DOHH2 (cell line): ENCODE data around the gene ABHD12.

ENCODE experiments used
- H3F3A ChIP-seq: fragments of 200-600 bp; sonication (generic), shearing (Covaris generic); 2 replicates; pipeline ENCODE4 v1.6.0; 2016; ENCODE audit warnings: antibody characterized with exemption, mild to moderate bottlenecking; ENCODE audit not compliant: control insufficient read depth, insufficient read depth
- H3K27ac ChIP-seq: fragments of 200-600 bp; sonication (generic); 2 replicates; pipeline ENCODE4 v1.5.1; 2014; ENCODE audit warnings: low read depth, mild to moderate bottlenecking, low read length, moderate library complexity
- H3K27me3 ChIP-seq: fragments of 200-600 bp; sonication (generic); 2 replicates; pipeline ENCODE4 v1.6.1; 2014; ENCODE audit warnings: mild to moderate bottlenecking, low read length, mixed read lengths; ENCODE audit not compliant: control insufficient read depth
- H3K36me3 ChIP-seq: fragments of 200-600 bp; sonication (generic); 2 replicates; pipeline ENCODE4 v1.6.1; 2014; ENCODE audit warnings: mild to moderate bottlenecking, low read length, moderate library complexity, mixed read lengths; ENCODE audit not compliant: control insufficient read depth
- H3K4me1 ChIP-seq: fragments of 200-600 bp; sonication (generic); 2 replicates; pipeline ENCODE4 v1.6.1; 2014; ENCODE audit warnings: mild to moderate bottlenecking, low read length, mixed read lengths; ENCODE audit not compliant: control insufficient read depth
- H3K4me2 ChIP-seq: fragments of 200-600 bp; sonication (generic); 2 replicates; pipeline ENCODE4 v1.6.0; 2014; ENCODE audit warnings: mild to moderate bottlenecking, low read length, moderate library complexity
- H3K4me3 ChIP-seq: fragments of 200-600 bp; sonication (generic); 2 replicates; pipeline ENCODE4 v1.5.1; 2014; ENCODE audit warnings: mild to moderate bottlenecking, low read length, mixed read lengths
- H3K79me2 ChIP-seq: fragments of 200-600 bp; sonication (generic); 2 replicates; pipeline ENCODE4 v1.6.1; 2014; ENCODE audit warnings: mild to moderate bottlenecking, low read length, mixed read lengths; ENCODE audit not compliant: control insufficient read depth
- H3K9me2 ChIP-seq: fragments of 200-600 bp; sonication (generic); replicated peaks from 2 replicates; pipeline ENCODE4 v1.6.1; 2014; ENCODE audit warnings: mild to moderate bottlenecking, low read length, mixed read lengths; ENCODE audit not compliant: control insufficient read depth
- H3K9me3 ChIP-seq: fragments of 200-600 bp; sonication (generic); 2 replicates; pipeline ENCODE4 v1.6.1; 2014; ENCODE audit warnings: antibody characterized with exemption, low read length, mixed read lengths; ENCODE audit not compliant: control insufficient read depth, insufficient read depth
- H4K20me1 ChIP-seq: fragments of 200-600 bp; sonication (generic); 2 replicates; pipeline ENCODE4 v1.6.0; 2014; ENCODE audit warnings: low read depth, mild to moderate bottlenecking, antibody characterized with exemption, low read length, moderate library complexity; ENCODE audit not compliant: control insufficient read depth, insufficient read depth
- EZH2phosphoT487 ChIP-seq: fragments of 200-600 bp; sonication (generic); IDR thresholded peaks from 2 replicates; pipeline ENCODE4 v1.6.1; 2017; ENCODE audit warnings: borderline replicate concordance, mild to moderate bottlenecking, antibody characterized with exemption, low read length, moderate library complexity, mixed read lengths
- TF ChIP-seq, protein P1 (sequence below): fragments of 200-600 bp; sonication (generic); IDR thresholded peaks from one replicate; pipeline ENCODE4 v1.5.1; 2014; ENCODE audit warnings: antibody characterized with exemption, mild to moderate bottlenecking, low read depth, low read length; ENCODE audit not compliant: poor library complexity, severe bottlenecking

ABHD12 gene

DNA sequence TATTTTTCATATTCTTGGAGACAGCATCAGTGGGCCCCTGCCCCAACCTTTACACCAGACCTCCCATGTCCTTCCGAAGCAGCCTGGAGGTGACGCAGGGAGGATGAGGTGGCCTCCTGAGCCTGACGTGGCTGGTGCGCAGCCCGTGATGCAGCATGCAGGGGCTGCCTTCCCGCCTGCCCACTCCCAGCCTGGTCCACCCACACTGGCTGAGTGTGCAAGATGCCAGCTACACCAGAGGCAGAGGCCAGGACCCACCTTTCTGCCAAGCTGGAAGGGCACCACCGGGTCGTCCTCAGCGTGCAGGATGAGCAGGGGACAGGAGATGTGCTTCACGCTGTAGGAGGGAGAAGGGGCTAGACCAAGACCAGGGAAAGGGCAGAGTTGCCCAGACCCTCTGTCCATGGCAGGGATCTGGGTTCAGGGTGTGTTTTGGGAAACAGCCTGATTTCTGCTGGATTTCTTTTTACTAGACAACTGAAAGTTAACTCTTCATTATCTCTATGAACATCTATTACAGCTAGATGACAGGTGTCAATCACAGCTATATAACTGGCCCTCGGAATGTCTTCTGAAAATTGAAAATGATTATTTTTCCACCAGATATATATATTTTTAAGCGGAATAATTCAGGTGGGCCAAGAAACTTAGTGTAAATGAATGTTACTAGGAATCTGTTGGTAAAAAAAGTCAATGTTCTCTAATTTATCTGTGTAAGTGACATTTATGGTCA lies 87.2 kb downstream of the ABHD12 start:
- H3K4me2 ChIP-seq: no peak overlapping the region
- no peaks in the 10 kb centered on the region for H3K9me3 ChIP-seq
- no peaks in the 10 kb centered on the region for H3K36me3 ChIP-seq
- H3K4me1 ChIP-seq: no peaks in the 10 kb centered on the region
- no peak overlapping the region for H3K4me3 ChIP-seq
- no peak overlapping the region for H3K27ac ChIP-seq
- H3F3A ChIP-seq: no peaks in the 10 kb centered on the region
- no peaks in the 10 kb centered on the region for H3K79me2 ChIP-seq
- H3K27me3 ChIP-seq: no peaks in the 10 kb centered on the region
- no peaks in the 10 kb centered on the region for H4K20me1 ChIP-seq
- H3K9me2 ChIP-seq: no peaks in the 10 kb centered on the region
- TF ChIP-seq, protein P1, sequence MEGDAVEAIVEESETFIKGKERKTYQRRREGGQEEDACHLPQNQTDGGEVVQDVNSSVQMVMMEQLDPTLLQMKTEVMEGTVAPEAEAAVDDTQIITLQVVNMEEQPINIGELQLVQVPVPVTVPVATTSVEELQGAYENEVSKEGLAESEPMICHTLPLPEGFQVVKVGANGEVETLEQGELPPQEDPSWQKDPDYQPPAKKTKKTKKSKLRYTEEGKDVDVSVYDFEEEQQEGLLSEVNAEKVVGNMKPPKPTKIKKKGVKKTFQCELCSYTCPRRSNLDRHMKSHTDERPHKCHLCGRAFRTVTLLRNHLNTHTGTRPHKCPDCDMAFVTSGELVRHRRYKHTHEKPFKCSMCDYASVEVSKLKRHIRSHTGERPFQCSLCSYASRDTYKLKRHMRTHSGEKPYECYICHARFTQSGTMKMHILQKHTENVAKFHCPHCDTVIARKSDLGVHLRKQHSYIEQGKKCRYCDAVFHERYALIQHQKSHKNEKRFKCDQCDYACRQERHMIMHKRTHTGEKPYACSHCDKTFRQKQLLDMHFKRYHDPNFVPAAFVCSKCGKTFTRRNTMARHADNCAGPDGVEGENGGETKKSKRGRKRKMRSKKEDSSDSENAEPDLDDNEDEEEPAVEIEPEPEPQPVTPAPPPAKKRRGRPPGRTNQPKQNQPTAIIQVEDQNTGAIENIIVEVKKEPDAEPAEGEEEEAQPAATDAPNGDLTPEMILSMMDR: no peak
- TF ChIP-seq EZH2phosphoT487: no peak

DNA sequence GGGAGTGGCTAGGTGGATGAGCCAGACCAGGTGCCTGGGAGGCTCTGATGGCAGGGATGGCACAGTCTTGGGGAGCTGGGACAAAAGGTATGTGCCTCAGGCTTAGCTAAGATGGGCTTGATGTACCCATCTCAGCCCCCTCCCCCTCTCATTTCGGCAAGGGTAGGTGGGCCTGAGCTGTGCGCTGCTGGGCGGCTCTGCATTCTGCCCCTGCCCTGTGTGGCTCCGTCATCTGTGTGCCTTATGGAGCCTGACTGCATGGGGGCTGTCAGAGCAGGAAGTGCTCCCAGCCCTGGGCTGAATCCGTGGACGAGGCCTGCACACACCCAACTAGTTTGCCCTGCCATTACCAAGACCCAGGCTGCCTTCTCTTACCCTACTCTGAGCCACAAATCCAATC lies 88.0 kb downstream of the ABHD12 start:
- no peaks in the 10 kb centered on the region for H3K9me3 ChIP-seq
- no peak overlapping the region for H3K27ac ChIP-seq
- no peaks in the 10 kb centered on the region for H3F3A ChIP-seq
- no peaks in the 10 kb centered on the region for H3K9me2 ChIP-seq
- H3K79me2 ChIP-seq: no peaks in the 10 kb centered on the region
- H3K27me3 ChIP-seq: no peaks in the 10 kb centered on the region
- no peaks in the 10 kb centered on the region; the same call in 1 of the 2 replicates for H4K20me1 ChIP-seq
- no peaks in the 10 kb centered on the region for H3K4me1 ChIP-seq
- TF ChIP-seq, protein P1: no peak
- no peak for TF ChIP-seq EZH2phosphoT487
- no peak overlapping the region for H3K4me2 ChIP-seq
- no peaks in the 10 kb centered on the region; the same call in 1 of the 2 replicates for H3K36me3 ChIP-seq
- H3K4me3 ChIP-seq: no peak overlapping the region

DNA sequence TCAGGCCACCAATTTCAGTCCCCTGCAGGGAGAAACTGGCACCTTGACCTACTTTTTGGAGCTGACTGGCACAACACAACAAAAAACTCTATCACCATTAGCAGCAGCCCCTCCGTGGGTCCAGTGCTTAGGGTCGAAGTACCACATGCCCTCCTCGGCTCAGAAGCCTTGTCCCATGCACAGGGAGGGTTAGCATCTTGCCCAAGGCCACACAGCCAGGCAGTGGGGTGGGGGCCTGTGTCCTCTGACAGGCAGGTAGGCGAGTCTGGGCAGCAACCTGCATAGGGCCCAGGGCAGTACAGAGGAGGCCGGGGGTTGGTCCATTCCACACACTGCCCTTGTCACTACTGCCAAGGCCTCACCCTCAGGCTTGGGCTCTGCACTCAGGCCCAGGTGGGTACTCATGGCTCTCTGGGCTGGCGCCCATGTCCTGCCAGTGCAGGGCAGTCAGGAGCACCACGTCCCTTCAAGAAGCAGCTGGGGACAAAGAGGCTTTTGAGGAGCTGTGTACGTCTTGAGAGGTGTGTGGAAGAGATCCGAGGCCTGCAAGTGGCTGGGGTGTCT lies 89.2 kb downstream of the ABHD12 start:
- Histone ChIP-seq H3K4me1 (peaks cover 8% of the 10 kb centered on the region), H3K4me2 (no peak overlapping the region), H4K20me1 (no peaks in the 10 kb centered on the region; the same call in 1 of the 2 replicates), H3K9me3 (no peaks in the 10 kb centered on the region), H3K9me2 (no peaks in the 10 kb centered on the region), H3K36me3 (peaks cover under 1% of the 10 kb centered on the region), H3K27ac (no peak overlapping the region), H3K4me3 (no peak overlapping the region), H3K79me2 (no peaks in the 10 kb centered on the region), H3K27me3 (no peaks in the 10 kb centered on the region), H3F3A (no peaks in the 10 kb centered on the region)
- no peak for TF ChIP-seq EZH2phosphoT487
- TF ChIP-seq, protein P1: no peak
